SK-N-SH treated with all-trans-retinoic acid at 6 μM for 48 hours (cell line): Measurements from ENCODE around the gene DDTL.
"Not testable (repeated sequence)": the region's sequence is repeated elsewhere in the genome, so short reads cannot be mapped to it uniquely, and the experiment has no call there.

Source experiments
- ATAC-seq: fragments of 200-7000 bp; cut with Tn5 transposase; 3 replicates; pipeline ENCODE4 v1.9.1; 2020; ENCODE audit warnings: mild to moderate bottlenecking, moderate library complexity
- CSDC2 ChIP-seq: fragments of 250-450 bp; sonication (Bioruptor Pico); IDR thresholded peaks from 2 replicates; pipeline ENCODE4 v1.5.0; 2020; ENCODE audit warnings: mild to moderate bottlenecking, moderate library complexity
- CSRNP3 ChIP-seq: fragments of 250-450 bp; sonication (Bioruptor Pico); IDR thresholded peaks from 2 replicates; pipeline ENCODE4 v1.5.1; 2021; ENCODE audit warnings: mild to moderate bottlenecking, moderate library complexity
- ESRRG ChIP-seq: fragments of 250-450 bp; sonication (Bioruptor Pico); IDR thresholded peaks from 2 replicates; pipeline ENCODE4 v1.6.1; 2021; ENCODE audit warnings: mild to moderate bottlenecking
- GLIS3 ChIP-seq: fragments of 250-450 bp; sonication (Bioruptor Pico); IDR thresholded peaks from 2 replicates; pipeline ENCODE4 v1.5.0; 2020; ENCODE audit warnings: mild to moderate bottlenecking, moderate library complexity
- ISL1 ChIP-seq: fragments of 250-450 bp; sonication (Bioruptor Pico); IDR thresholded peaks from 2 replicates; pipeline ENCODE4 v2.1.2; 2022; ENCODE audit warnings: mild to moderate bottlenecking, moderate library complexity
- PATZ1 ChIP-seq: fragments of 250-450 bp; sonication (Bioruptor Pico); IDR thresholded peaks from 2 replicates; pipeline ENCODE4 v1.8.0; 2020; ENCODE audit warnings: mild to moderate bottlenecking, moderate library complexity, borderline replicate concordance
- PPARA ChIP-seq: fragments of 250-450 bp; sonication (Bioruptor Pico); IDR thresholded peaks from 2 replicates; pipeline ENCODE4 v1.5.0; 2020; ENCODE audit warnings: mild to moderate bottlenecking, borderline replicate concordance
- SNAI2 ChIP-seq: fragments of 250-450 bp; sonication (Bioruptor Pico); IDR thresholded peaks from 2 replicates; pipeline ENCODE4 v1.5.0; 2020; ENCODE audit warnings: mild to moderate bottlenecking, moderate library complexity
- TOX ChIP-seq: fragments of 250-450 bp; sonication (Bioruptor Pico); IDR thresholded peaks from 2 replicates; pipeline ENCODE4 v1.8.0; 2021; ENCODE audit warnings: mild to moderate bottlenecking, moderate library complexity, borderline replicate concordance
- TSHZ2 ChIP-seq: fragments of 250-450 bp; sonication (Bioruptor Pico); IDR thresholded peaks from 2 replicates; pipeline ENCODE4 v1.5.0; 2020; ENCODE audit warnings: mild to moderate bottlenecking, moderate library complexity
- ZFP30 ChIP-seq: fragments of 450-650 bp; formaldehyde crosslinking; IDR thresholded peaks from 2 replicates; pipeline ENCODE4 v1.5.0; 2022; ENCODE audit warnings: mild to moderate bottlenecking, moderate library complexity
- ZNF565 ChIP-seq: fragments of 450-650 bp; formaldehyde crosslinking; conservative IDR thresholded peaks from 2 replicates; pipeline ENCODE4 v1.5.0; 2020; ENCODE audit warnings: low read depth, mild to moderate bottlenecking, moderate library complexity
- ZNF70 ChIP-seq: fragments of 450-650 bp; formaldehyde crosslinking; IDR thresholded peaks from 2 replicates; pipeline ENCODE4 v1.5.0; 2020; ENCODE audit warnings: mild to moderate bottlenecking, moderate library complexity
- ZNF8 ChIP-seq: fragments of 450-650 bp; formaldehyde crosslinking; IDR thresholded peaks from 2 replicates; pipeline ENCODE4 v1.5.0; 2020; ENCODE audit warnings: mild to moderate bottlenecking, moderate library complexity
- TF ChIP-seq, protein P1 (sequence below): fragments of 250-450 bp; sonication (Bioruptor Pico); IDR thresholded peaks from 2 replicates; pipeline ENCODE4 v1.5.1; 2020; ENCODE audit warnings: low read depth, mild to moderate bottlenecking, moderate library complexity

The DDTL gene

DNA sequence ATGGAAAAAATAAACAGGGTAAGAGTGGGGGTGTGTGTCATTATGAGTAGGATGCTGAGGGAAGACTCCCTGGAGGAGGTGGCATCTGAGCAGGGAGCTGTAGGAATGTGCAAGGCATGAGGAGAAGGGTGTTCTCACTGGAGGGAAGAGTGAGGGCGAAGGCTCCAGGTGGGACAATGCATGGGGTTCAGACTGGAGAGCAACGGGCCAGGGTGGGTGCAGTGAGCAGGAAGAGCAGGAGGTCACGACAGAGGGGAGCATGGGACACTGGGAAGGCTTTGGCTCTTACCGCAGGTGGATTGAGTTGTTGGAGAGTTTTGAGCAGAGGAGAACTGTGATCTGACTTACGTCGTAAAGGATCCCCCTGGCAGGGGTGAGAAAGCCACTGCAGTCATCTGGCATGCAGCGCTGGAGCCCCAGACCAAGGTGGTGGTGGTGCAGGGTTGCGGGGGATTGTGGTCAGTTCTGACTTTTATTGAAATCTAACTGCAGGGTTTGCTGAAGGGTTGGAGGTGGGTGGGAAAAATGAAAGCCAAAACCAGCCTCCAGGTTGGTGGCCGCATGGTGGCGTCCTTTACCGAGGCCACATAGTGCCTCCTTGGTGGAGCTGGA is 13.8 kb upstream of the DDTL start:
- ATAC-seq: not testable (repeated sequence)

GRCh38 chr22:23953485-23953884 is 13.2 kb upstream of the DDTL start:
- ATAC-seq: not testable (repeated sequence)

DNA sequence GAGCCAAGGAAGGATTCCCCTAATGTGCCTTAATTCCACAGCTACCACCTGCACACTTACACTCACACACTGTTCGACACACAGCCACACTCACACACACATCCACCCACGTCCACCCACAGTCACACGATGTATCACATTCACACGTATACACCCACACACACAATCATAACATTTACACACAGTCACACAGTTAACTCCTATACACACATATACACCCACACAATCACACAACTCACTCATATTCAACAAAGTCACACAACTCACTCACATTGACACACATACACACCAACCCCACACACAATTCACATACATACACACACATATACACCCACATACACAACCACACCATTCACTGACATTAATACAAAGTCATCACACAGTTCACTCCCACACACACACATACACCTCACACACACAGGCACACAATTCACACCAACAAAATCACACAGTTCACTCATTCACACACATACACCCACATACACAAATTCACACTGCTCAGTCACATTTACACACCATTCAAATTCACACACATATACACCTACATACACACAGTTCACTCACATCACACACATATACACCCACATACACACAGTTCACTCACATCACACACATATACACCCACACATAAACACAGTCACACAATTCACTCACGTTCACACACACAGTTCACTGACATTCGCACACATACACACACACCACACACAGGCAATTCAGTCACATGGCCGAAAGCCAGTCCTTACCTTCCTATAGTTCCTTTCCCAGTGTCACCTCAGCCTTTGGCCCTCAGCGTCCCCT is 12.3 kb upstream of the DDTL start:
- not testable (repeated sequence) for ATAC-seq

DNA sequence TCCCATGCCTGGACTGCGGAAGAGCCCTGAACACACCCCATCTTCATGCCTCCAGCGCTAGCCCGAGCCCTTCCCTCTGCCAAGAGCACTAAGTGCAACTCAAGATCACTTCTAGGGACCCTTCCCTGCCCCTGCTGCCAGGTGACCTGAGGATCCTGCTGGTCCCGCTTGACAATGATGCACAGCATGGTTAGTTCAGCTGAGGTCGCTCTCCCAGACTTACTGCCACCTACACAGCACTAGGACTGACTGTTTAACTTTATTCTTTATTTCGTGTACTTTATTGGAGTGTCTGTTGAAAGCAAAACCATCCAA is 11.7 kb upstream of the DDTL start:
- ATAC-seq: not testable (repeated sequence)

DNA sequence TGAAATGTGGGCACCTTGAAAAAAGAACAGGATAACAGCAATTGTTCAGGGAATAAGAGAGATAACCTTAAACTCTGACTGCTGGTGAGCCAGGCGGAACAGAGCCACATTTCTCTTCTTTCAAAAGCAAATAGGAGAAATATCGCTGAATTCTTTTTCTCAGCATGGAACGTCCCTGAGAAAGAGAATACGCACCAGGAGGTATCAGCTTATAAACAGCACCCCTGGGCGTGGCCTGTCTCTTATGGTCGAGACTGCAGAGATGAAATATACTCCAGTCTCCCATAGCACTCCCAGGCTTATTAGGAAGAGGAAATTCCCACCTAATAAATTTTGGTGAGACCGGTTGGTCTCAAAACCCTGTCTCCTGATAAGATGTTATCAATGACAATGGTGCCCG is 10.8 kb upstream of the DDTL start:
- not testable (repeated sequence) for ATAC-seq

DNA sequence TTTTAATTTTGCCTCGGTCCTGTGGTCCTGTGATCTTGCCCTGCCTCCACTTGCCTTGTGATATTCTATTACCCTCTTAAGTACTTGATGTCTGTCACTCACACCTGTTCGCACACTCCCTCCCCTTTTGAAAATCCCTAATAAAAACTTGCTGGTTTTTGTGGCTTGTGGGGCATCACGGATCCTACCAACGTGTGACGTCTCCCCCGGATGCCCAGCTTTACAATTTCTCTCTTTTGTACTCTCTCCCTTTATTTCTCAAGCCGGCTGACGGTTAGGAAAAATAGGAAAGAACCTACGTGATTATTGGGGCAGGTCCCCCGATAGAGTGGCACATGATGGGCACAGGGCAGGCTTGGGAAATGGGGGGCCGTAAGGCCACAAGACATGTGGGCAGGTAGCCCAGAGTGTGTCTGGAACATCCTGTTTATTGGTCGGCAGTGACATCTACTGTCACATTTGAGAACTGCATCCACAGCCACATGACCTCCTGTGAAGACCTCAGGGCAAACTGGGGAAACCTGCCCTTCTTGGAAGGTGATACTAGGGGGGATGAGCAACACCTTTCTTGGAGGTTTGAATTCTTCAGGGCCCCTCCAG is 10.3 kb upstream of the DDTL start:
- ATAC-seq: peak; percentile 61

DNA sequence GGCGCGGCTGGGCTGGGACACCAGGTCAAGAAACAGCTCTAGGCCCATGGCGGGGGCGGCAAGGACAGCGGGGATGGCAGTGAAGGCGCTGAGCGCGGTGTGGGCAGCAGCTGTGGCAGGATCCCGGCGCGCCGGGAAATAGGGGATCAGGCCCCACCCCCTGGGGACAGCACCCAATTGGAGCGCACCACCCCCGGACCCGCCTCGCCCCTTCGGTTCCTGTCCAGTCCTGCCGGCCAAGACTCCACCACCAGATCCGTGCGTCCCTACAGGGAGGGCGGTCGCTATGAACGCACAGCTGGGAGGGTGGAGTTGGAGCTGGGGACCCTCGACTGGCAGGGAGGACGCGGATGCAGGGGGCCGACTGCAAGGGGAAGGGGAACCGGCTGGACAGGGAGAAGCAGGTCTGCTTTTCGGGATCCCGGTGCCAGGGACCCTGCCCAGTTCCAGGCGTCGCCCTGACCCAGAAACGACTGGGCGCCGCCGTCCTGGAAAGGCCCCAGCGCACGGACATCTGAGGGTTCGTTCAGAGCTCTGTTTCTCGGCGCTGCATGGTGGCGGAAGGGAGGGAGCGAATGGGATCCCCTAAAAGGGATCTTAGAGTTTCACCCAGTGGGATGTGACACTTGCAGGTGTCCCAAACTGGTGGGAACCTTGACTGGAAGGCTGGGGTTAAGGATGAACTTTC is 5.5 kb upstream of the DDTL start, which contains the start of gene GSTT2B:
Gene GSTT2B (minus strand): TSS at position 112 of the 688 bp plus-strand sequence. CDS start 64 bp downstream, at position 48.
- peak; percentile 96 for ATAC-seq

DNA sequence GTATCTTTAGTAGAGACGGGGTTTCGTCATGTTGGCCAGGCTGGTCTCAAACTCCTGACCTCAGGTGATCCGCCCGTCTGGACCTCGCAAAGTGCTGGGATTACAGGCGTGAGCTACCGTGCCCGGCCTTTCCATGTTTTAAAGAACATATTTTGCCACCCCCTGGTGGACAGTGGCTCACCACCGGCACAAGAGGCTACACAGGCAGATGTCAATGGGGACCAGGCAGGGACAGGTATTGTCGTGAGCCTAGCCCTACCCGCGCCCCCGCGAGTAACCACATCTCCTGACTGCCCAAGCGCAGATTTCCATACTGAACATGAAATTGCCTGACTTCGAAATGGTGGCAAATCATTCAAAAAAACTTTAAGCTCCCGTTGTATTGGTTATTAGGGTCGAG is 594 bp upstream of the DDTL start:
- ATAC-seq: peak; percentile 61

DNA sequence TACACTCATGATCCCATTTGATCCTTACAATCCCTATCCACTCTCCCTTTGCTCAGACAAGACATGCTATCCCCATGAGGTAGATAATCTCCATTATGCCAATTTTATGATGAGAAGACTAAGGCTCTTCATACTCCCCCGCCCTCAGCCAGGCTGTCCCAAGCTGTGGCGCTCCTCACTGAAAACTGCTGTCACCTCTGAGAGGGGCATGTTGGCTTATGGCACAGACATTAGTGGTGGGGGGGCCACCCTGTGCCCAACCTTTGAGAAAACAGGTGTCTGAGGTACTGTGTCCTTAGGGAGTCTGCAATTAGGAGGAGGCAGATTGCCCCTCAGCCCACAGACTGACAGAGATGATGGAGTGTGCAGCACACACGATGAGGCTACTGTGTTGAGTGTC is 2.4 kb downstream of the DDTL start:
- ATAC-seq: no peak
- TF ChIP-seq PATZ1: no peak
- TF ChIP-seq PPARA (CRISPR knock-in tag): no peak
- no peak for TF ChIP-seq TOX (CRISPR knock-in tag)
- no peak for TF ChIP-seq CSRNP3
- TF ChIP-seq ZFP30 (CRISPR knock-in tag): no peak
- no peak for TF ChIP-seq SNAI2
- no peak for TF ChIP-seq ESRRG (CRISPR knock-in tag)
- no peak for TF ChIP-seq ZNF70 (CRISPR knock-in tag)
- TF ChIP-seq CSDC2: no peak
- TF ChIP-seq GLIS3 (CRISPR knock-in tag): no peak
- no peak for TF ChIP-seq ZNF8
- no peak for TF ChIP-seq ISL1 (CRISPR knock-in tag)
- TF ChIP-seq ZNF565 (CRISPR knock-in tag): no peak
- TF ChIP-seq, all 23 proteins: peak for 0

- ATAC-seq: no peak
- TF ChIP-seq ZNF8 (no peak), CSDC2 (no peak), TSHZ2 (no peak), GLIS3 (CRISPR knock-in tag) (no peak), ZNF70 (CRISPR knock-in tag) (no peak), CSRNP3 (no peak)
- TF ChIP-seq, protein P1, sequence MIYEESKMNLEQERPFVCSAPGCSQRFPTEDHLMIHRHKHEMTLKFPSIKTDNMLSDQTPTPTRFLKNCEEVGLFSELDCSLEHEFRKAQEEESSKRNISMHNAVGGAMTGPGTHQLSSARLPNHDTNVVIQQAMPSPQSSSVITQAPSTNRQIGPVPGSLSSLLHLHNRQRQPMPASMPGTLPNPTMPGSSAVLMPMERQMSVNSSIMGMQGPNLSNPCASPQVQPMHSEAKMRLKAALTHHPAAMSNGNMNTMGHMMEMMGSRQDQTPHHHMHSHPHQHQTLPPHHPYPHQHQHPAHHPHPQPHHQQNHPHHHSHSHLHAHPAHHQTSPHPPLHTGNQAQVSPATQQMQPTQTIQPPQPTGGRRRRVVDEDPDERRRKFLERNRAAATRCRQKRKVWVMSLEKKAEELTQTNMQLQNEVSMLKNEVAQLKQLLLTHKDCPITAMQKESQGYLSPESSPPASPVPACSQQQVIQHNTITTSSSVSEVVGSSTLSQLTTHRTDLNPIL: no peak
These were observed 3.5 kb downstream of the DDTL start for GRCh38 chr22:23970201-23970641.
